HepG2 (cell line): Measurements from ENCODE around the gene HIC1. TPM values are rescaled to one million over a fixed set of nuclear protein-coding genes. Genes with fewer than 3 reads are reported as not detected.

Experiments
- ATAC-seq: fragments of 200-7000 bp; cut with Tn5 transposase; 3 replicates; pipeline ENCODE4 v1.9.1; 2020; ENCODE audit warnings: mild to moderate bottlenecking, moderate library complexity
- BruUV-seq: library from RNA; stranded (reverse); fragments of 400-500 nt; replicated peaks from 2 replicates; lab custom pipeline; 2021; lab: Mats Ljungman, UMichigan
- CTCF ChIA-PET: fragments of 300-600 bp; formaldehyde crosslinking; extraction: SDS; loops from one replicate; lab custom pipeline; 2021; ENCODE audit warnings: low total read pairs, inconsistent platforms, low intra/inter-chr PET ratio; lab: Yijun Ruan, JAX
- POLR2A ChIA-PET: fragments of 350-600 bp; sonication (Branson Sonifier 250); formaldehyde crosslinking; loops from one replicate; lab custom pipeline; 2020; ENCODE audit warnings: antibody characterized with exemption, inconsistent platforms; lab: Yijun Ruan, JAX
- DNase-seq: peaks from one replicate; pipeline ENCODE4 v3.0.0-alpha.2; 2015; ENCODE audit warnings: low spot score
- FAIRE-seq: peaks from 3 replicates; lab custom pipeline; 2011; peaks lifted over from hg19 to GRCh38; lab: Jason Lieb, UNC
- H2AFZ ChIP-seq: one replicate; pipeline ENCODE4 v1.6.1; 2011; ENCODE audit warnings: low read length, inconsistent platforms
- H3K27ac ChIP-seq: fragments of 300-600 bp; 3 replicates; pipeline ENCODE4 v1.8.0; 2011; ENCODE audit warnings: mixed run types, mild to moderate bottlenecking, mixed read lengths, low read length, inconsistent platforms; ENCODE audit not compliant: insufficient read depth; ENCODE audit errors: extremely low read length
- H3K27me3 ChIP-seq, 2 experiments: fragments of 200-600 bp in 1 of 2; 2 replicates in 1 of 2; 3 replicates in 1 of 2; pipeline versions ENCODE4 v1.6.0 to v1.8.0; 2011; ENCODE audit warnings: low read length in 2 of 2, mild to moderate bottlenecking in 2 of 2, moderate library complexity in 2 of 2, inconsistent platforms in 1 of 2; ENCODE audit not compliant: insufficient read depth in 2 of 2, control insufficient read depth in 1 of 2
- H3K36me3 ChIP-seq, 2 experiments: fragments of 200-600 bp in 1 of 2; replicated peaks in 1 of 2; 2 replicates in 1 of 2; 3 replicates in 1 of 2; pipeline versions ENCODE4 v1.5.1 to v1.8.0; 2011; ENCODE audit warnings: low read length in 2 of 2, inconsistent platforms in 1 of 2; ENCODE audit not compliant: insufficient read depth in 2 of 2, control insufficient read depth in 1 of 2
- H3K4me1 ChIP-seq: 2 replicates; pipeline ENCODE4 v1.5.1; 2012; ENCODE audit warnings: low read length, inconsistent platforms; ENCODE audit not compliant: insufficient read depth
- H3K4me2 ChIP-seq: 2 replicates; pipeline ENCODE4 v1.6.0; 2011; ENCODE audit warnings: low read depth, low read length, inconsistent platforms
- H3K4me3 ChIP-seq, 3 experiments: fragments of 200-600 bp in 1 of 3; sonication (generic), shearing (Covaris generic) in 1 of 3; replicated peaks in 1 of 3; 2 replicates each; pipeline ENCODE4 v1.5.1; 2011 to 2016; ENCODE audit warnings: low read length in 3 of 3, inconsistent platforms in 2 of 3, low read depth in 2 of 3, mild to moderate bottlenecking in 2 of 3, control low read depth in 1 of 3, mixed read lengths in 1 of 3; ENCODE audit not compliant: insufficient read depth in 1 of 3
- H3K79me2 ChIP-seq: one replicate; pipeline ENCODE4 v1.6.1; 2011; ENCODE audit warnings: low read length, inconsistent platforms; ENCODE audit not compliant: insufficient read depth
- H3K9ac ChIP-seq: 2 replicates; pipeline ENCODE4 v1.6.0; 2011; ENCODE audit warnings: mild to moderate bottlenecking, low read depth, low read length, inconsistent platforms; ENCODE audit not compliant: insufficient read depth
- H3K9me3 ChIP-seq: 2 replicates; pipeline ENCODE4 v1.5.1; 2012; ENCODE audit warnings: mild to moderate bottlenecking, low read length
- H4K20me1 ChIP-seq: 2 replicates; pipeline ENCODE4 v1.6.0; 2011; ENCODE audit warnings: inconsistent platforms, mild to moderate bottlenecking, low read length, moderate library complexity; ENCODE audit not compliant: insufficient read depth
- BRF2 ChIP-seq: sonication (generic); formaldehyde crosslinking; IDR thresholded peaks from 2 replicates; pipeline ENCODE4 v1.8.1; 2022; ENCODE audit warnings: mild to moderate bottlenecking, missing genetic modification reagents
- ESRRA ChIP-seq: sonication (generic); formaldehyde crosslinking; IDR thresholded peaks from 2 replicates; pipeline ENCODE4 v1.5.1; 2020; ENCODE audit warnings: mild to moderate bottlenecking, low read depth, missing genetic modification reagents
- ETV5 ChIP-seq: IDR thresholded peaks from 2 replicates; pipeline ENCODE4 v1.6.1; 2018; ENCODE audit warnings: missing biosample characterization, missing genetic modification reagents, inconsistent platforms, borderline replicate concordance
- FOXP1 ChIP-seq, 2 experiments: fragments of 450-650 bp in 1 of 2; IDR thresholded peaks; 2 replicates each; pipeline ENCODE4 v1.6.1; 2017 to 2018; ENCODE audit warnings: antibody characterized with exemption in 1 of 2
- HNF4G ChIP-seq, 2 experiments: sonication (generic) in 1 of 2; formaldehyde crosslinking in 1 of 2; IDR thresholded peaks; 2 replicates each; pipeline versions ENCODE4 v1.4.0 to v1.6.1; 2011 to 2020; ENCODE audit warnings: borderline replicate concordance in 2 of 2, low read depth in 2 of 2, mild to moderate bottlenecking in 2 of 2, low read length in 1 of 2, missing genetic modification reagents in 1 of 2, moderate library complexity in 1 of 2
- JUNB ChIP-seq: sonication (generic); formaldehyde crosslinking; IDR thresholded peaks from 2 replicates; pipeline ENCODE4 v1.8.0; 2022; ENCODE audit warnings: missing genetic modification reagents, mild to moderate bottlenecking, borderline replicate concordance
- RBM22 ChIP-seq: fragments of 200-400 bp; formaldehyde crosslinking; optimal IDR thresholded peaks from 2 replicates; pipeline ENCODE3; 2017; ENCODE audit warnings: mild to moderate bottlenecking, low read length, moderate library complexity
- ZNF441 ChIP-seq: sonication (generic); formaldehyde crosslinking; IDR thresholded peaks from 2 replicates; pipeline ENCODE4 v1.7.0; 2021; ENCODE audit warnings: missing genetic modification reagents, borderline replicate concordance
- ZNF496 ChIP-seq: sonication (generic); formaldehyde crosslinking; IDR thresholded peaks from 2 replicates; pipeline ENCODE4 v1.8.1; 2023; ENCODE audit warnings: mild to moderate bottlenecking, moderate library complexity, missing genetic modification reagents; ENCODE audit not compliant: insufficient replicate concordance
- ZNF781 ChIP-seq: sonication (generic); formaldehyde crosslinking; IDR thresholded peaks from 2 replicates; pipeline ENCODE4 v1.5.1; 2020; ENCODE audit warnings: borderline replicate concordance, mild to moderate bottlenecking, missing genetic modification reagents; ENCODE audit errors: not compliant biosample characterization
- WGBS: methylation state at CpG from one replicate; pipeline ENCODE4 v1.1.6; 2017; ENCODE audit warnings: low lambda C conversion rate; 5-methylcytosine and 5-hydroxymethylcytosine counted together
- in situ Hi-C: cut with HindIII; loops from 2 replicates; pipeline ENCODE4 v1.10.0; 2017; ENCODE audit warnings: low pct_unique_long_range_greater_than_20kb; ENCODE audit not compliant: extremely low pct_ligation_motif_present
- intact Hi-C: fragments of 100-400 bp; cut with micrococcal nuclease; formaldehyde crosslinking; loops from one replicate; pipeline ENCODE4 v1.10.0; 2022; ENCODE audit not compliant: unreplicated experiment
- polyA plus RNA-seq, 8 experiments: library from polyadenylated mRNA; depleted of rRNA in 3 of 8; stranded (reverse) in 7 of 8; unstranded in 1 of 8; fragments of >200 nt; fragmentation: Illumina TruSeq in 4 of 8; extraction: Trizol in 4 of 8; gene quantifications; 2 replicates each; pipeline versions ENCODE4 v1.2.1 to v1.2.3, GENCODE V29; 2011 to 2016; ENCODE audit warnings: low read depth in 4 of 8, missing spikeins in 1 of 8, mixed read lengths in 1 of 8; ENCODE audit not compliant: insufficient read depth in 1 of 8
- total RNA-seq, 5 experiments: library from RNA; depleted of rRNA; stranded (reverse); fragments of >200 nt; fragmentation: Illumina TruSeq; extraction: Trizol; gene quantifications; 2 replicates each; pipeline ENCODE4 v1.2.3, GENCODE V29; 2016; ENCODE audit warnings: low read depth in 1 of 5
- TF ChIP-seq, protein P1 (sequence below): sonication (generic); formaldehyde crosslinking; IDR thresholded peaks from 2 replicates; pipeline ENCODE4 v1.5.0; 2020; ENCODE audit warnings: mild to moderate bottlenecking, missing genetic modification reagents, moderate library complexity

HIC1 gene
- total and polyA plus RNA-seq, 2 of the 13 experiments (the other 11 are each of a cell fraction or from before 2014, with no cell fraction given) = 0.04 to 0.31 TPM

- TF ChIP-seq HNF4G (IDR thresholded peaks at IDR 0.05; ENCODE audit: borderline replicate concordance, low read depth, low read length) (no peak), HNF4G (CRISPR knock-in tag; IDR thresholded peaks at IDR 0.05; ENCODE audit: borderline replicate concordance, low read depth) (no peak), ETV5 (CRISPR knock-in tag) (no peak), FOXP1 (IDR thresholded peaks at IDR 0.05) (no peak), FOXP1 (CRISPR knock-in tag; IDR thresholded peaks at IDR 0.05) (no peak), BRF2 (no peak), JUNB (CRISPR knock-in tag) (no peak), RBM22 (no peak), ZNF781 (CRISPR knock-in tag) (no peak), ZNF441 (no peak)
- TF ChIP-seq, all 625 proteins: peak for 0
Observed at GRCh38 chr17:2020721-2021120, 34.2 kb upstream of the HIC1 start (continued).

GRCh38 chr17:2022647-2023240 lies 32.2 kb upstream of the HIC1 start:
- H3K4me1 ChIP-seq = peaks cover 17% of the 10 kb centered on the region; the same call in 1 of the 2 replicates
- no TSS peak for BruUV-seq
- FAIRE-seq = no peak
- no peak overlapping the region for H2AFZ ChIP-seq
- no peak overlapping the region for H3K27ac ChIP-seq
- H3K9ac ChIP-seq = no peak overlapping the region
- H3K9me3 ChIP-seq = no peaks in the 10 kb centered on the region
- peaks cover 14 to 70% of the 10 kb centered on the region in 2 experiments for H3K27me3 ChIP-seq
- CTCF ChIA-PET = no interaction called here
- TF ChIP-seq ZNF496 (CRISPR knock-in tag) (no peak), ESRRA (CRISPR knock-in tag) (no peak)
- TF ChIP-seq, protein P1, sequence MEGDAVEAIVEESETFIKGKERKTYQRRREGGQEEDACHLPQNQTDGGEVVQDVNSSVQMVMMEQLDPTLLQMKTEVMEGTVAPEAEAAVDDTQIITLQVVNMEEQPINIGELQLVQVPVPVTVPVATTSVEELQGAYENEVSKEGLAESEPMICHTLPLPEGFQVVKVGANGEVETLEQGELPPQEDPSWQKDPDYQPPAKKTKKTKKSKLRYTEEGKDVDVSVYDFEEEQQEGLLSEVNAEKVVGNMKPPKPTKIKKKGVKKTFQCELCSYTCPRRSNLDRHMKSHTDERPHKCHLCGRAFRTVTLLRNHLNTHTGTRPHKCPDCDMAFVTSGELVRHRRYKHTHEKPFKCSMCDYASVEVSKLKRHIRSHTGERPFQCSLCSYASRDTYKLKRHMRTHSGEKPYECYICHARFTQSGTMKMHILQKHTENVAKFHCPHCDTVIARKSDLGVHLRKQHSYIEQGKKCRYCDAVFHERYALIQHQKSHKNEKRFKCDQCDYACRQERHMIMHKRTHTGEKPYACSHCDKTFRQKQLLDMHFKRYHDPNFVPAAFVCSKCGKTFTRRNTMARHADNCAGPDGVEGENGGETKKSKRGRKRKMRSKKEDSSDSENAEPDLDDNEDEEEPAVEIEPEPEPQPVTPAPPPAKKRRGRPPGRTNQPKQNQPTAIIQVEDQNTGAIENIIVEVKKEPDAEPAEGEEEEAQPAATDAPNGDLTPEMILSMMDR (CRISPR knock-in tag) = no peak
- POLR2A ChIA-PET = no interaction called here
- intact Hi-C loops = loop anchor here (10.0 kb wide), 2 partner anchors 48 to 138 kb away; no protein-coding TSS in a partner anchor
- WGBS = 57% methylated on average over 11 of the region's 15 CpGs
- in situ Hi-C loops = no loop called here
- no peaks in the 10 kb centered on the region for H3K36me3 ChIP-seq
- no peak overlapping the region for H3K4me2 ChIP-seq
- no peaks in the 10 kb centered on the region for H3K79me2 ChIP-seq
- DNase-seq = no peak
- H4K20me1 ChIP-seq = no peaks in the 10 kb centered on the region
- no peak overlapping the region for H3K4me3 ChIP-seq
- no peak for ATAC-seq
